CD4-positive, alpha-beta T cell (primary cell): ENCODE data around the gene DPPA4. TPM values are rescaled to one million over a fixed set of nuclear protein-coding genes. Genes with fewer than 3 reads are reported as not detected.

Source experiments
- ATAC-seq: fragments of 200-7000 bp; cut with Tn5 transposase; one replicate; pipeline ENCODE4 v1.10.0; 2022; ENCODE audit warnings: mild to moderate bottlenecking; ENCODE audit not compliant: poor library complexity
- CTCF ChIA-PET: fragments of 350-600 bp; sonication (Branson Sonifier 250); formaldehyde crosslinking; loops from one replicate; lab custom pipeline; 2021; ENCODE audit warnings: antibody characterized with exemption, inconsistent platforms; lab: Charles Lee
- POLR2A ChIA-PET: fragments of 350-600 bp; sonication (Branson Sonifier 250); formaldehyde crosslinking; loops from one replicate; lab custom pipeline; 2021; ENCODE audit warnings: antibody characterized with exemption, inconsistent platforms; lab: Charles Lee
- DNase-seq, 14 experiments: peaks; one replicate each; pipeline ENCODE4 v3.0.0-alpha.2; 2013 to 2020; ENCODE audit warnings: mixed read lengths in 2 of 14
- H3K27ac ChIP-seq, 2 donors: one replicate each; pipeline versions ENCODE4 v1.5.1 to v1.7.0; 2013; ENCODE audit warnings: low read length in 2 of 2, low read depth in 1 of 2, mild to moderate bottlenecking in 1 of 2
- H3K27me3 ChIP-seq, 2 experiments: 1 replicate in 1 of 2; 2 replicates in 1 of 2; pipeline versions ENCODE4 v1.6.1 to v1.7.0; 2013; ENCODE audit warnings: low read length in 2 of 2, control low read depth in 1 of 2, mild to moderate bottlenecking in 1 of 2, moderate library complexity in 1 of 2; ENCODE audit not compliant: insufficient read depth in 2 of 2, control insufficient read depth in 1 of 2
- H3K36me3 ChIP-seq: one replicate; pipeline ENCODE4 v1.6.1; 2013; ENCODE audit warnings: low read length, control low read depth; ENCODE audit not compliant: insufficient read depth
- H3K4me1 ChIP-seq: one replicate; pipeline ENCODE4 v1.6.1; 2013; ENCODE audit warnings: low read length, control low read depth; ENCODE audit not compliant: insufficient read depth
- H3K4me3 ChIP-seq: one replicate; pipeline ENCODE4 v1.5.1; 2013; ENCODE audit warnings: mild to moderate bottlenecking, low read length, moderate library complexity
- H3K9me3 ChIP-seq, 2 experiments: 1 replicate in 1 of 2; 2 replicates in 1 of 2; pipeline versions ENCODE4 v1.6.1 to v1.7.0; 2013; ENCODE audit warnings: low read length in 2 of 2, mild to moderate bottlenecking in 2 of 2, control low read depth in 1 of 2, moderate library complexity in 1 of 2; ENCODE audit not compliant: control insufficient read depth in 1 of 2, insufficient read depth in 1 of 2
- H3K27ac Mint-ChIP-seq: one replicate; pipeline ENCODE4 v1.8.0; 2020; ENCODE audit warnings: mixed read lengths
- H3K27me3 Mint-ChIP-seq: one replicate; pipeline ENCODE4 v1.8.0; 2021; ENCODE audit warnings: mixed read lengths
- H3K36me3 Mint-ChIP-seq: one replicate; pipeline ENCODE4 v1.8.0; 2021; ENCODE audit warnings: low read depth, mixed read lengths
- H3K4me1 Mint-ChIP-seq: one replicate; pipeline ENCODE4 v1.8.0; 2021; ENCODE audit warnings: low read depth, mixed read lengths
- H3K4me3 Mint-ChIP-seq: one replicate; pipeline ENCODE4 v1.8.0; 2020; ENCODE audit warnings: mild to moderate bottlenecking, mixed read lengths
- H3K9me3 Mint-ChIP-seq: one replicate; pipeline ENCODE4 v1.8.0; 2020; ENCODE audit warnings: mixed read lengths
- CTCF ChIP-seq: fragments of 200-600 bp; IDR thresholded peaks from one replicate; pipeline ENCODE4 v1.8.0; 2022; ENCODE audit warnings: antibody characterized with exemption, mild to moderate bottlenecking
- intact Hi-C, 2 experiments: fragments of 100-400 bp; cut with DNase I in 1 of 2; cut with micrococcal nuclease in 1 of 2; formaldehyde crosslinking; loops; one replicate each; pipeline versions ENCODE4 v1.15.1 to v1.9.0; 2023 to 2025; cut with DNase I, micrococcal nuclease
- total RNA-seq, 174 experiments: library from RNA in 2 of 174; stranded (reverse) in 2 of 174; gene quantifications; one replicate each; pipeline ENCODE4 v1.2.3 and lab custom pipeline; 2021 to 2026

Gene DPPA4
- total RNA-seq, 2 experiments from 2014 or later, result 2.5 to 3.6 TPM

GRCh38 chr3:109284071-109284470 lies 53.3 kb downstream of the DPPA4 start:
- DNase-seq (no peak), ATAC-seq (no peak)
- no peaks in the 10 kb centered on the region for H3K4me1 Mint-ChIP-seq
- H3K36me3 Mint-ChIP-seq, result no peaks in the 10 kb centered on the region
- H3K4me1 ChIP-seq, result no peaks in the 10 kb centered on the region
- no peak overlapping the region for H3K27ac Mint-ChIP-seq
- H3K4me3 Mint-ChIP-seq, result no peak overlapping the region
- H3K27ac ChIP-seq, result no peak overlapping the region
- H3K27me3 Mint-ChIP-seq, result peaks cover 6% of the 10 kb centered on the region
- intact Hi-C loops, result no loop called here
- H3K27me3 ChIP-seq, result no peaks in the 10 kb centered on the region
- no peaks in the 10 kb centered on the region for H3K9me3 Mint-ChIP-seq
- POLR2A ChIA-PET, result no interaction called here
- H3K4me3 ChIP-seq, result no peak overlapping the region
- no peaks in the 10 kb centered on the region for H3K36me3 ChIP-seq
- CTCF ChIA-PET, result no interaction called here
- TF ChIP-seq CTCF, result no peak
- no peaks in the 10 kb centered on the region for H3K9me3 ChIP-seq

GRCh38 chr3:109278546-109278945 lies 58.8 kb downstream of the DPPA4 start:
- Mint-ChIP-seq H3K27me3 (peaks cover 7% of the 10 kb centered on the region), H3K36me3 (no peaks in the 10 kb centered on the region), H3K9me3 (no peaks in the 10 kb centered on the region), H3K4me1 (peaks cover 4% of the 10 kb centered on the region), H3K4me3 (no peak overlapping the region), H3K27ac (no peak overlapping the region)
- H3K9me3 ChIP-seq, result no peaks in the 10 kb centered on the region
- ChIA-PET CTCF (no interaction called here), POLR2A (interaction anchor here (0.6 kb wide), 1 partner anchor 65 kb away, joined by 3 read pairs; no protein-coding TSS in a partner anchor)
- intact Hi-C loops, result no loop called here
- H3K27ac ChIP-seq, result no peak overlapping the region
- DNase-seq (no peak), ATAC-seq (no peak)
- peaks cover 3% of the 10 kb centered on the region for H3K4me1 ChIP-seq
- TF ChIP-seq CTCF, result no peak
- no peaks in the 10 kb centered on the region for H3K36me3 ChIP-seq
- no peaks in the 10 kb centered on the region for H3K27me3 ChIP-seq
- H3K4me3 ChIP-seq, result no peak overlapping the region

GRCh38 chr3:109278141-109278540 lies 59.2 kb downstream of the DPPA4 start:
- Mint-ChIP-seq H3K27ac (no peak overlapping the region), H3K27me3 (peaks cover 7% of the 10 kb centered on the region), H3K4me3 (no peak overlapping the region), H3K4me1 (peaks cover 4% of the 10 kb centered on the region), H3K36me3 (no peaks in the 10 kb centered on the region), H3K9me3 (no peaks in the 10 kb centered on the region)
- no peaks in the 10 kb centered on the region for H3K27me3 ChIP-seq
- H3K4me3 ChIP-seq, result no peak overlapping the region
- CTCF ChIA-PET, result no interaction called here
- no peaks in the 10 kb centered on the region for H3K36me3 ChIP-seq
- no peak for TF ChIP-seq CTCF
- H3K4me1 ChIP-seq, result peaks cover 3% of the 10 kb centered on the region
- DNase-seq (no peak), ATAC-seq (no peak)
- POLR2A ChIA-PET, result interaction anchor here (0.6 kb wide), 1 partner anchor 66 kb away, joined by 3 read pairs; no protein-coding TSS in a partner anchor
- no peak overlapping the region for H3K27ac ChIP-seq
- no peaks in the 10 kb centered on the region for H3K9me3 ChIP-seq
- intact Hi-C loops, result no loop called here

Other genes starting within 250 kb of the DPPA4 start
- gene MORC1, start 219.4 kb downstream of the DPPA4 start, total RNA-seq, result not detected
- gene C3orf85, start 200.8 kb downstream of the DPPA4 start, total RNA-seq, result not detected
- not detected for gene DPPA2, start 21.0 kb downstream of the DPPA4 start, total RNA-seq